GM18505 (cell line): ENCODE measurements around the gene CX3CL1.

Experiments used
- ATAC-seq: cut with Tn5 transposase; IDR thresholded peaks from one replicate; pipeline ENCODE4 v1.9.1; 2021; ENCODE audit not compliant: unreplicated experiment
- POLR2A ChIP-seq: IDR thresholded peaks from 4 replicates; pipeline ENCODE4 v1.6.1; 2011; ENCODE audit warnings: borderline replicate concordance; ENCODE audit not compliant: insufficient read depth, insufficient read length; ENCODE audit errors: extremely low read depth

Gene CX3CL1

GRCh38 chr16:57345666-57346204 lies 26.6 kb upstream of the CX3CL1 start:
- ATAC-seq = no peak
- no peak for TF ChIP-seq POLR2A

DNA sequence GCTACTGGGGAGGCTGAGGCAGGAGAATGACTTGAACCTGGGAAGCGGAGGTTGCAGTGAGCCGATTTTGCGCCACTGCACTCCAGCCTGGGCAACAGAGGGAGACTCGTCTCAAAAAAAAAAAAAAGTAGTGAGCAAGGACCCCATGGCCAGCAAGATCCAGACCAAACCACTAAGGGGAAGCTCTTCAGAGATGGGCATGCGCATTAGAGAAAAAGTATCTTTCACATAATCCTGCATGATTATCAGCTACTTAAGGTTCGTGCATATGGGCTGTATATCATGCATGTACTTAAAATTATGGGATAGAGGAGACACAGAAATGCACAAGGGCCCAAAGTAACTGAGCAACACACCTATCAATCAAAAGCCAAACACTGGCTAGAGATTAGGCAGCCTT lies 24.4 kb upstream of the CX3CL1 start:
- no peak for TF ChIP-seq POLR2A
- no peak for ATAC-seq

DNA sequence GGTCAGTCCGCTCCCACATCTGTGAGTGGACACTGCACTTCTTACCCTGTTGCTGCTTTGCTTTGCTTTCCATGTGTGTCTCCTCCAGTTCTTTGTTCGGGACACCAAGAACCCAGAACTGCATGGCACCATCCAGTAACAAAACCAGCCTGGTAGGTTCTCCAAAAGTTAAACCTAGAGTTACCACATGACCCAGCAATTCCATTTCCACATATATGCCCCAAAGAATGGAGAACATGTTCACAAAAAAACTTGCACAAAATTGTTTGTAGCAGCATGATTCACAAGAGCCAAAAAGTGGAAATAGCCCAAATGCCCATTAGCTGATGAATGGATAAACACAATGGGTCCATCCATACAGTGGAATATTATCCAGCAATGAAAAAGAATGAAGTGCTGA lies 24.0 kb upstream of the CX3CL1 start:
- TF ChIP-seq POLR2A = no peak
- no peak for ATAC-seq

DNA sequence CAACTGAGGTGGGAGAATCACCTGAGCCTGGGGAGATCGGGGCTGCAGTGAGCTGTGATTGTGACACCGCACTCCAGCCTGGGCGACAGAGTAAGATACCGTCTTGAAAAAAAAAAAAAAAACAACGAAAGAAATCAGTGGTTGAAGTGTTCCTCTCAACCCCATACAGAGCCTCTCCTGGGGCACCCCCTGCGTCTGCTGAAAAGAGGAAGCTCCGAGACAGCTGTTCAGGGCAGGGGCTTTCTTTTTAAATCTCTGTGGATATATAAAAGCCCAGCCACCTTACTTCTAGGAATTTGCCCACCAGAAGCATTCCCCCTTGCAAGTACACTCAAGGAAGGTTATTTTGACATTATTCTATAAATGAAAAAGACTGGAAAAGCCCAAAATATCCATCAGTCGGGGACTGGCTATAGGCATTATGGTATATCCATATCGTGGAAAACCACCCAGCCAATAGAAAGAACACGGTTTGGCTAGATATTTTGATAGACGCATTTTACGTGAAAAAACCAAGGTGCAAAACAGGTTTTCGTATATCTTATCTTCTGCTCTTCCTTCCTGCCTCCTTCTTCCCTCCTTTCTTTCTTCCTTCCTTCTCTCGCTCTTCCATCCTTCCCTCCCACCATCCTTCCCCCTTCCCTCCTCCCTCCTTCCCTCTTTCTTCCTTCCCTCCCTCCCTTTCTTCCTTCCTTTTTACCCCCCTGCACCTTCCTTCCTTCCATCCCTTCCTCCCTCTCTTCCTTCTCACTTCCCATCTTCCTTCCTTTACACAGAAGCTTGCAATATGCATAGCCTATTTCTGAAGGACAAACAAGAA lies 22.9 kb upstream of the CX3CL1 start:
- ATAC-seq = peak; percentile 69
- no peak for TF ChIP-seq POLR2A

GRCh38 chr16:57352636-57353047 lies 19.6 kb upstream of the CX3CL1 start:
- TF ChIP-seq POLR2A = no peak
- ATAC-seq = no peak

DNA sequence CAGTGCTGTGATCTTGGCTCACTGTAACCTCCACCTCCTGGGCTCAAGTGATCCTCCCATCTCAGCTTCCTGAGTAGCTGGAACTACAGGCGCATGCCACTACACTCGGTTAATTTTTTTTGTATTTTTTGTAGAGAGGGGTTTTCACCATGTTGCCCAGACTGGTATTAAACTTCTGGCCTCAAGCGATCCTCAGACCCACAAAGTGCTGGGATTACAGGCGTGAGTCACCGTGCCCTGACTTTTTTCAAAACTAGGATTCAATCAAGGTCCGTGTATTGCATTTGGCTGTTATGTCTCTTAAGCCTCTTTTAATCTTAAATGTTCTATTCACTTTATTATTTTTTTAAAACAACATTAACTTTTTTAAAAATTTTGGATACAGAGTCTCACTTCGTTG lies 18.0 kb upstream of the CX3CL1 start:
- ATAC-seq = no peak
- no peak for TF ChIP-seq POLR2A

GRCh38 chr16:57355898-57356414 lies 16.3 kb upstream of the CX3CL1 start:
- ATAC-seq = no peak
- TF ChIP-seq POLR2A = no peak

DNA sequence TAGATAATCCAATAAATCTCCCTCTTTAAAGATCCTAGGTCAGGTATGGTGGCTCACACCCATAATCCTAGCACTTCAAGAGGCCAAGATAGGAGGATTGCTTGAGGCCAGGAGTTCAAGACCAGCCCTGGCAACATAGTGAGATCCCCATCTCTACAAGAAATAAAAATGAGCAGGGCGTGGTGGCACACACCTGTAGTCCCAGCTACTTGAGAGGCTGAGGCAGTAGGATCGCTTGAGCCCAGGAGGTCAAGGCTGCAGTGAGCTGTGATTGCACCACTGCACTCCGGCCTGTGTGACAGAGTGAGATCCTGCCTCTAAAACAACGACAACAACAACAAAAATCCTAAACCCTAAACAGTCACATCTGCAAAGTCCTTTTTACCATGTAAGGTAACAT lies 15.7 kb upstream of the CX3CL1 start:
- ATAC-seq = no peak
- TF ChIP-seq POLR2A = no peak

DNA sequence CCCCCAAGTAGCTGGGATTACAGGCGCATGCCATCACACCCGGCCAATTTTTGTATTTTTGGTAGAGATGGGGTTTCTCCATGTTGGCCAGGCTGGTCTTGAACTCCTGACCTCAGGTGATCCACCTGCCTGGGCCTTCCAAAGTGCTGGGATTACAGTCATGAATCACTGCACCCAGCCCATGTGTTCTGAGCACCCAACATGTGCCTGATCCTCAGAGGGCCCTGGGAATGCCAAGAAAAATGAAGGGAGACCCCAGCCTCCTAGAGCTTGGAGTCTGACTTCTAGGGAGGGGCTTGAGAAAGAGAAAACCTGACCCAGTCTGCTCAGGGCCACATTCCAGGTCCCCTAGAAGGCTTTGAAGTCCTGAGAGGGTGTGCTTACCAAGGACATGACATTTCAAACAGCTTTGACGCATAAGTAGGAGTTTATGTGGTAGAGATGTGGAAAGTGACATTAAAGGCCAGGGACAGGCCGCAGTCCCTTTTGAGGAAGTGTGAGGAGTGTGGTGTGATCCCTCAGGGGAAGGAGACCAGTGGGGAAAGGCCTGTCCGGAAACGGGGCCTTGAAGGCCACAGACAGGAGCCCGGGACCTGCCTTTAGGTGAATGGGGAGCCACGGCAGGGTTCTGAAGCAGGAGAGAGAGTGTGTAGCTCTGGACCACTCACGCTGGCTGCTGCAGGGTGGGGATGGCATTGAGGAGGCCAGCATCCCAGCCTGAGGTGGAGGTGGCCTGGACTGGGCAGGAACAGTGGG lies 14.8 kb upstream of the CX3CL1 start:
- ATAC-seq = no peak
- no peak for TF ChIP-seq POLR2A

GRCh38 chr16:57358086-57358420 lies 14.2 kb upstream of the CX3CL1 start:
- TF ChIP-seq POLR2A = no peak
- ATAC-seq = no peak

GRCh38 chr16:57358527-57359095 lies 13.7 kb upstream of the CX3CL1 start, which contains the start of gene CCL22:
Gene CCL22, plus strand, starts transcription at chr16:57358783. Its CDS starts 34 bp downstream, at chr16:57358817.
- peak; percentile 44 for ATAC-seq
- peak; percentile 88 for TF ChIP-seq POLR2A

- no peak for ATAC-seq
- no peak for TF ChIP-seq POLR2A
These were observed 11.9 kb upstream of the CX3CL1 start for GRCh38 chr16:57360321-57360935.

DNA sequence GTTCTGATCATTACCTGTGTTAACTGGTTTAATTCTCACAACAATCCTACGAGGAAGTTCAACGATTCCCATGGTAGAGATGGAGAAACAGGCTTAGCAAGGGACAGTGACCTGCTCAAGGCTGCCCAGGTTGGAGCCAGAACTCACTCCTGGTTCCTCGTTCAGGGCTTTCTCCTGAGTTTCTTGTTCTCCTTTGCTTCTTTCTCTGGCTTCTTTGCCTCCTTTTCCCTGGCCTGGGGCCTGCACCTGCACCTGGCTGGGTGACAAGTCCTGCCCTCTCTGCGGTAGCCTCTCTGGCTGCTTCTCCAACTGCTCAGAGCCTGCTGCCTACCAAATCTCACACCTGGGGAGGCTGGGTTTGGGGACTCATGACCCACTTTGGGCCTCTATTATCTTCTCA lies 10.9 kb upstream of the CX3CL1 start:
- no peak for TF ChIP-seq POLR2A
- ATAC-seq = no peak
